GM23248 (cell line): ENCODE data around the gene STMP1.

ENCODE experiments used
- EZH2 ChIP-seq: fragments of 200-600 bp; sonication (generic); IDR thresholded peaks from 2 replicates; pipeline ENCODE4 v1.6.1; 2018; ENCODE audit warnings: antibody characterized with exemption, mild to moderate bottlenecking; ENCODE audit not compliant: insufficient read depth, poor library complexity, severe bottlenecking
- EZH2phosphoT487 ChIP-seq: fragments of 200-600 bp; sonication (generic); IDR thresholded peaks from 2 replicates; pipeline ENCODE4 v1.6.1; 2018; ENCODE audit warnings: antibody characterized with exemption, moderate library complexity, mild to moderate bottlenecking, low read depth; ENCODE audit not compliant: insufficient read depth

GRCh38 chr7:135650831-135651573 lies 11.3 kb upstream of the STMP1 start:
- TF ChIP-seq EZH2 (no peak), EZH2phosphoT487 (peak; percentile 92)
